Stimulated activated CD4-positive, alpha-beta T cell treated with anti-CD3 and anti-CD28 coated beads, Interleukin-2, amount 100 ng/mL, for 24 hours (primary cell): ENCODE results near the gene ERCC1.
"Not testable (repeated sequence)": the region's sequence is repeated elsewhere in the genome, so short reads cannot be mapped to it uniquely, and the experiment has no call there.

ENCODE experiments used
- DNase-seq, 2 donors: peaks; one replicate each; pipeline ENCODE4 v3.0.0-alpha.2; 2020

ERCC1 gene

DNA sequence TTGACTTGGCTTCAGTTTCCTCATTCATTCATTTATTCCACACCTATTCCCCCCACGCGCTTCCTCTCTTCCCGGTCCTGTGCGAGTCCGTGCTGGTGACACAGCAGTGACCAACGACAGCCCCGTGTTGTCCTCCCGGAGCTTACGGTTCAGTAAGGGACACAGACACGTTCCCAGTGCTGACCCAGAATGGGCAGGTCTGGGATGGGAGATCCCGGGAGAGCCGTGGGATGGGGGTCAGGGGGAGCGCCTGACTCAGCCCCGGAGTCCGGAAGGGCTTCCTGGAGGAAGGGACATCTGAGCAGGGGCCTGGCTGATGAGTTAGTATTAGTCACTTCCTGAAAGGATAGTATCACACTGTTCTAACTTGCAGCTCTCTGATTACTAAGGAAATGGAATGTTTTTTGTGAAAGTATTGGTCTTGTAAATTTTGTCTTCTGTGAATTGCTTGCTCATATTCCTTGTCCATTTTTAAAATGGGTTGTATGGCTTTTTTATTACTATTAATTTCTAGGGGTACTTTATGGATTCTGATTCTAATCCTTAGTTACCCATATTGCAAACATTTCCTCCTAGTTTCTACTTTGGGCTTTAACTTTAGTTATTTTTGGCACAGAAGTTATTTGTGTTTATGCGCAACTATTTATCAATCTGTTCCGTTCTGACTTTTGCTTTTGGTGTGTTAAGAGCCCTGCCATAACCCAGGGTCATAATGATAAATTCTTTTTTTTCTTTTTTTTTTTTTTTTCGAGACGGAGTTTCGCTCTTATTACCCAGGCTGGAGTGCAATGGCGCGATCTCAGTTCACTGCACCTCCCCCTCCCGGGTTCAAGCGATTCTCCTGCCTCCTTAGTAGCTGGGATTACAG lies 708 bp upstream of the ERCC1 start:
- DNase-seq, result peak; percentile 51 to 53

DNA sequence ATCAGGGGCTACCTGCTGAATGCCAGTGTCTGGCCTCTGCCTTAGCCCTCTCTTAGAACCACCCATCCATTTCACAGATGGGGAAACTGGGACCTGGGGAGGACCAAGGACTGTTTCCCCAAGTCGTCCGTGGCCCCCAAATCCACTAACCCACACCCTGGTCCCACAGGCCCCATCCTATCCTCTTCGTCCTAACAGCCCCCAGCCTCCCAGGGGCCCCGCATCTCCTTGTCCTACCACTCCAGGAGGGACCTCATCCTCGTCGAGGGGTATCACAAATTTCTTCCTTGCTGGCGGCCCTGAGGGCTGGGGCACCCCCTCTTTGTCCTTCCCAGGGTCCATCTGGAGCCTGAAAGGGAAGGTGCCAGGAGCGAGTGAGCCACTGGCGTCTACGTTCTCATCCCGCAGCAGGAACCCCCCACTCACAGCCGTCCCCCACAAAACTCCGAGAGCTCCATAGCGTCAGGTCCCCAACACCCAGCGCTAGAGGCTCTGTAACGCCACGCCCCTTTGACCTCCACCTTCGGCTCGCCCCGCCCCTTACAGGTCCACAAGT lies 606 bp downstream of the ERCC1 start:
- DNase-seq, result no peak

GRCh38 chr19:45421947-45422498 lies 1.7 kb downstream of the ERCC1 start:
- DNase-seq, result no peak

GRCh38 chr19:45420871-45421270 lies 2.8 kb downstream of the ERCC1 start:
- DNase-seq, result no peak

- no peak for DNase-seq
Observed at GRCh38 chr19:45420356-45420755, 3.4 kb downstream of the ERCC1 start.

- no peak for DNase-seq
Observed at GRCh38 chr19:45419895-45420294, 3.8 kb downstream of the ERCC1 start.

- DNase-seq, result no peak
Observed at GRCh38 chr19:45419396-45419795, 4.3 kb downstream of the ERCC1 start.

GRCh38 chr19:45418802-45419201 lies 4.9 kb downstream of the ERCC1 start:
- no peak for DNase-seq

DNA sequence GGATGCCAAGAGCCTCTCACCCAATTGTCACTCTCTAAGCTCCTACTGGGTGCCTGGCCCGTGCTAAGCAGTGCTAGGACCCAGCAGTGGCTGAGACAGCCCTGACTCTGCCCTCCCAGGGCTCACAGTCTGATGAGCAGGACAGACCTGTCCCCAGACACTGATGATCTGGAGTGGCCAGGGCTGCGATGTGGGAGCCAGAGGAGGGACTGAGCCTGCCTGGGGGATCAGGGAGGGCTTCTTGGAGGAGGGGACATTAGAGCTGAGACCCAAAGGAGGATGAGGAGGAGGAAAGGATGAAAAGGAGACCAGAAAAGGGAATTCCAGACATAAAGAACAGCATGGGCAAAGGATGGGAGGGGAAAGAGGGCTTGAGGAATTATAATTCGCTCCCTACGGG lies 6.6 kb downstream of the ERCC1 start:
- DNase-seq, result no peak

- no peak for DNase-seq
Observed at GRCh38 chr19:45414468-45414867, 9.2 kb downstream of the ERCC1 start.

DNA sequence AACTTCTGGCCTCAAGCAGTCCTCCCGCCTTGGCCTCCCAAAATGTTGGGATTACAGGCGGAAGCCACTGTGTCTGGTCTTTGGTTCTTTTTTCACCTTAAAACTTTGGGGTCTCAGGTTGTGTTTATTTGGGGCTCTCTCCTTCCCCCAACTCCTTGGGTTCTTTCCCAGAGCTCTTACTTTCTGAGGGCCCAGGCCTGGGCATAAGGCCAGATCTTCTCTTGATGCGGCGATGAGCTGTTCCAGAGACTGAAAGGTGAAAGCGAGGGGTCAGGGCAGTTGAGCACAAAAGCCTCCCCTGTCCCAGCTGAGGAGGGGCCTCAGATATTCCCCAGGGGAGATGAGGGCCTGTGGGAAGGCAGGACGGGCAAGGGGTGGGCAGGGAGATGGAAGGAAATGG lies 10.2 kb downstream of the ERCC1 start:
- no peak for DNase-seq

DNA sequence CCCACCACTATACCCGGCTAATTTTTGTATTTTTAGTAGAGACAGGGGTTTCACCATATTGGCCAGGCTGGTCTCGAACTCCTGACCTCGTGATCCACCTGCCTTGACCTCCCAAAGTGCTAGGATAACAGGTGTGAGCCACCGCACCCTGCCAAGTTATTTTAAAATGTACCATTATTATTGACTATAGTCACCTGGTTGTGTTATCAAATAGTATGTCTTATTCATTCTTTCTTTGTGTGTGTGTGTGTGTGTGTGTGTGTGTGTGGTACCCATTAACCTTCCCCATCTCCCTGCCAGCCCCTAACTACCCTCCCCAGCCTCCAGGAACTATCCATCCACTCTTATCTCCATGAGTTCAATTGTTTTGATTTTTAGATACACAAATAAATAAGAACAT lies 13.4 kb downstream of the ERCC1 start:
- DNase-seq, result not testable (repeated sequence)

GRCh38 chr19:45409557-45409920 lies 14.2 kb downstream of the ERCC1 start:
- no peak for DNase-seq

DNA sequence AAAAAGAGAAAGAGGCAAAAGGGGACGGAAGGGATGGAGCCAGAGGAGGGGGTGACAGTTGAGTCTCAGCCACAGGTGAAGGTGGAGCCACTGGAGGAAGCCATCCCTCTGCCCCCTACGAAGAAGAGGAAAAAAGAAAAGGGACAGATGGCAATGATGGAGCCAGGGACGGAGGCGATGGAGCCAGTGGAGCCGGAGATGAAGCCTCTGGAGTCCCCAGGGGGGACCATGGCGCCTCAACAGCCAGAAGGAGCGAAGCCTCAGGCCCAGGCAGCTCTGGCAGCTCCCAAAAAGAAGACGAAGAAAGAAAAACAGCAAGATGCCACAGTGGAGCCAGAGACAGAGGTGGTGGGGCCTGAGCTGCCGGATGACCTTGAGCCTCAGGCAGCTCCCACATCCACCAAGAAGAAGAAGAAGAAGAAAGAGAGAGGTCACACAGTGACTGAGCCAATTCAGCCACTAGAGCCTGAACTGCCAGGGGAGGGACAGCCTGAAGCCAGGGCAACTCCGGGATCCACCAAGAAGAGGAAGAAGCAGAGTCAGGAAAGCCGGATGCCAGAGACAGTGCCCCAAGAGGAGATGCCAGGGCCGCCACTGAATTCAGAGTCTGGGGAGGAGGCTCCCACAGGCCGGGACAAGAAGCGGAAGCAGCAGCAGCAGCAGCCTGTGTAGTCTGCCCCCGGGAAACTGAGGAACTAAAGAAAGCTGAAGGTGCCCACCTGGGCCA lies 14.7 kb downstream of the ERCC1 start:
- no peak for DNase-seq

DNA sequence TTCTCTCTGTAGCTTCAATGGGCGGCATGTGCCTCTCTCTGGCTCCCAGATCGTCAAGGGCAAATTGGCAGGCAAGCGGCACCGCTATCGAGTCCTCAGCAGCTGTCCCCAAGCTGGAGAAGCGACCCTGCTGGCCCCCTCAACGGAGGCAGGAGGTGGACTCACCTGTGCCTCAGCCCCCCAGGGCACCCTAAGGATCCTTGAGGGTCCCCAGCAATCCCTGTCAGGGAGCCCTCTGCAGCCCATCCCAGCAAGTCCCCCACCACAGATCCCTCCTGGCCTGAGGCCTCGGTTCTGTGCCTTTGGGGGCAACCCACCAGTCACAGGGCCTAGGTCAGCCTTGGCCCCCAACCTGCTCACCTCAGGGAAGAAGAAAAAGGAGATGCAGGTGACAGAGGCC lies 15.6 kb downstream of the ERCC1 start:
- no peak for DNase-seq

GRCh38 chr19:45407585-45407984 lies 16.1 kb downstream of the ERCC1 start:
- DNase-seq, result not testable (repeated sequence)

- DNase-seq, result no peak
Observed at GRCh38 chr19:45407091-45407375, 16.7 kb downstream of the ERCC1 start.

GRCh38 chr19:45406226-45407090 lies 17.3 kb downstream of the ERCC1 start, which contains the start of gene POLR1G:
Gene POLR1G, plus strand, starts transcription at chr19:45406644. Its CDS starts 53 bp downstream, at chr19:45406697.
- DNase-seq, result peak; percentile 81 to 83

GRCh38 chr19:45405435-45406225 lies 18.1 kb downstream of the ERCC1 start:
- DNase-seq, result peak; percentile 84

- DNase-seq, result peak; percentile 58 to 73
Observed at GRCh38 chr19:45404557-45405434, 18.9 kb downstream of the ERCC1 start, which contains the start of gene PPP1R13L. Gene PPP1R13L, minus strand, starts transcription at chr19:45405069. Its CDS starts 6,751 bp downstream, at chr19:45398318.
